Retinal pigment epithelial cell (primary cell): Measurements from ENCODE around the gene GABRG3.

Experiments used
- DNase-seq: peaks from one replicate; pipeline ENCODE4 v3.0.0-alpha.2; 2010; ENCODE audit warnings: low read depth
- H3K4me3 ChIP-seq: 2 replicates; pipeline ENCODE4 v1.5.1; 2011; ENCODE audit warnings: mild to moderate bottlenecking, low read length, control low read depth, moderate library complexity
- CTCF ChIP-seq: conservative IDR thresholded peaks from 2 replicates; pipeline ENCODE4 v1.5.1; 2011; ENCODE audit warnings: low read depth, low read length, control low read depth, inconsistent platforms

GABRG3 gene

GRCh38 chr15:27042646-27043045 lies 71.7 kb downstream of the GABRG3 start:
- DNase-seq, result no peak
- H3K4me3 ChIP-seq, result no peak overlapping the region
- TF ChIP-seq CTCF, result no peak

GRCh38 chr15:27043770-27044169 lies 72.8 kb downstream of the GABRG3 start:
- H3K4me3 ChIP-seq, result no peak overlapping the region
- no peak for DNase-seq
- TF ChIP-seq CTCF, result no peak

GRCh38 chr15:27045796-27046195 lies 74.8 kb downstream of the GABRG3 start:
- H3K4me3 ChIP-seq, result no peak overlapping the region
- TF ChIP-seq CTCF, result no peak
- no peak for DNase-seq

GRCh38 chr15:27046880-27047279 lies 75.9 kb downstream of the GABRG3 start:
- TF ChIP-seq CTCF, result no peak
- DNase-seq, result no peak
- H3K4me3 ChIP-seq, result no peak overlapping the region

- H3K4me3 ChIP-seq, result no peak overlapping the region
- DNase-seq, result no peak
- TF ChIP-seq CTCF, result no peak
These were observed 79.2 kb downstream of the GABRG3 start for GRCh38 chr15:27050163-27050562.

GRCh38 chr15:27054426-27054825 lies 83.4 kb downstream of the GABRG3 start:
- H3K4me3 ChIP-seq, result no peak overlapping the region
- DNase-seq, result no peak
- no peak for TF ChIP-seq CTCF

GRCh38 chr15:27057904-27058645 lies 87.1 kb downstream of the GABRG3 start:
- TF ChIP-seq CTCF, result no peak
- no peak for DNase-seq
- H3K4me3 ChIP-seq, result no peak overlapping the region
